D721Med (cell line): ENCODE measurements around the gene CPZ.

Experiments
- DNase-seq: peaks from one replicate; pipeline ENCODE4 v3.0.0; 2011; ENCODE audit warnings: low spot score; ENCODE audit not compliant: insufficient read length
- FAIRE-seq: peaks from 2 replicates; lab custom pipeline; 2011; peaks lifted over from hg19 to GRCh38; lab: Jason Lieb, UNC
- CTCF ChIP-seq: IDR thresholded peaks from 2 replicates; pipeline ENCODE4 v1.5.1; 2012; ENCODE audit warnings: mild to moderate bottlenecking, control low read depth; ENCODE audit not compliant: insufficient read depth; ENCODE audit errors: missing control alignments

CPZ gene

GRCh38 chr4:8664031-8664805 lies 71.7 kb downstream of the CPZ start:
- no peak for TF ChIP-seq CTCF
- FAIRE-seq (no peak), DNase-seq (no peak)

GRCh38 chr4:8664976-8665375 lies 72.4 kb downstream of the CPZ start:
- no peak for TF ChIP-seq CTCF
- FAIRE-seq, result no peak
- no peak for DNase-seq

- no peak for DNase-seq
Measured at GRCh38 chr4:8665406-8666360, 73.1 kb downstream of the CPZ start.

GRCh38 chr4:8666581-8666980 lies 74.0 kb downstream of the CPZ start:
- no peak for TF ChIP-seq CTCF
- no peak for DNase-seq
- no peak for FAIRE-seq

More at GRCh38 chr4:8665406-8666360, 73.1 kb downstream of the CPZ start:
- no peak for TF ChIP-seq CTCF
- FAIRE-seq, result no peak
